Measurements from ENCODE around the gene CACTIN.
A peak's percentile ranks its signal among the peaks of the same experiment; 100 is the strongest.

Gene CACTIN

DNA sequence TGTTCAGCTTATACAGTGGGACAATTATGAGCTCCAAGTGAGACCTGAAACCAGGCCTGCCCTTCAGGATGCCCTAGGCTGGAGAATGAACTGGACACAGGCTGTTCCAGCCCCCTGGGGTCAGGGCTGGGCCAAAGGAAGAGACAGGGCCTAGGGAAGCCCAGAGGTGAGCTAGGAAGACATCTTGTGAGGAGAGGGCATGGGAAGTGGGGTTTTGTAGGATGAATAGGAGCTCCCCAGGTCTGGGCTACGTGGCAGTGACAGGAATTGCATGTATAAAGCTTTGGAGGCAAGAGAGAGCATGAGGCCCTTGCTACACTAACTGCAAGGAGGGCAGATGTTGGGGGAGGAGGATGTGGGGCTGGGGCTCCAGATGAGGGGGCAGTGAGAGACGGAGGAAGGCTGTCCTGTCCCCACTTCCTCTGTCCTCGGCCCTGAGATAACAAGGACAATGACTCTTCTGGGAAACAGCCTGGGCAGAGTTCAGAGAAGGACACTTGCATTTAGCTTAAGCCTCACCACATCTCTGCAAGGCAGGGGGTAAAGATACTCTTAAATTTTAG is 18.4 kb downstream of the CACTIN start:
- TF ChIP-seq, protein P1, sequence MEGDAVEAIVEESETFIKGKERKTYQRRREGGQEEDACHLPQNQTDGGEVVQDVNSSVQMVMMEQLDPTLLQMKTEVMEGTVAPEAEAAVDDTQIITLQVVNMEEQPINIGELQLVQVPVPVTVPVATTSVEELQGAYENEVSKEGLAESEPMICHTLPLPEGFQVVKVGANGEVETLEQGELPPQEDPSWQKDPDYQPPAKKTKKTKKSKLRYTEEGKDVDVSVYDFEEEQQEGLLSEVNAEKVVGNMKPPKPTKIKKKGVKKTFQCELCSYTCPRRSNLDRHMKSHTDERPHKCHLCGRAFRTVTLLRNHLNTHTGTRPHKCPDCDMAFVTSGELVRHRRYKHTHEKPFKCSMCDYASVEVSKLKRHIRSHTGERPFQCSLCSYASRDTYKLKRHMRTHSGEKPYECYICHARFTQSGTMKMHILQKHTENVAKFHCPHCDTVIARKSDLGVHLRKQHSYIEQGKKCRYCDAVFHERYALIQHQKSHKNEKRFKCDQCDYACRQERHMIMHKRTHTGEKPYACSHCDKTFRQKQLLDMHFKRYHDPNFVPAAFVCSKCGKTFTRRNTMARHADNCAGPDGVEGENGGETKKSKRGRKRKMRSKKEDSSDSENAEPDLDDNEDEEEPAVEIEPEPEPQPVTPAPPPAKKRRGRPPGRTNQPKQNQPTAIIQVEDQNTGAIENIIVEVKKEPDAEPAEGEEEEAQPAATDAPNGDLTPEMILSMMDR (IDR thresholded peaks at IDR 0.05; ENCODE audit: control insufficient read depth, extremely low read depth, insufficient read depth): no peak
- H3K4me3 ChIP-seq (ENCODE audit: low read depth, low read length): no peak overlapping the region
- DNase-seq (ENCODE audit: low read depth): no peak

DNA sequence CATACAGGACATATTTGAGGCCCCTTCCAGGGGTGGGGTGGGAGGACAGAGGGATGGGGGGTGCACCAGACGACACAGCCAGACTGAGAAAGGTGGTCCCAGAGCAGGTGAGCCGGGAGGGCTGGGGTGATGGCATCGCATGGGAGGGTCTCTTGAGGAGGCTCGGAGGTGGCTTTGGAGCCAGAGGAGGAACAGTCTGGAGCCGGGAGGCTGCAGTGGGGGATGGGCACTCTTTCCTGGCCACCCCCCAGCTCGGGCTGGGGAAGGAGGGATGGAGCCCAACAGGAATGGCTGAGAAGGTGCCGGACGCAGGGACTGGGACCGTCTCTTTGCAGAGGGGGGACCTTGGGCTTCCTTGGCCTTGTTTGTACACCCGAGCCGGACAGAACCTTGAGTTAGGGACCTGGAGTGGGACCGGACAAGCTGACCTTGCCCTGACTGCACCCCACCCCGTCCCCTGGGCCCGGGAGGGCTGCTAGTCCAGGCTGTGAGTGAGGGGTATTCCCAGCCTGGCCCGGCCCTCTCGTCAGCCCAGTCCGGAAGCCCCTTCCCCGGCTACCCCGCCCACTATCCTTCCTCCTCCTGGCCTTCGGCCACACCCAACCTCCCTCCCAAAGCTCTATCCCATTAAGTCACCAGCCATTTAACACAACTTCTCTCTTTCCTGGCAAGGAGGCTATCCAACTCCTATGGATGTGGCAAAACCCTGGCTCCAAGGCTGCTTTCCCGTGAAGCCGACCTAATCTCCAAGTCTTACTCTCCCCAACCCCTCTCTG is 19.1 kb downstream of the CACTIN start:
- TF ChIP-seq, protein P1 (IDR thresholded peaks at IDR 0.05; ENCODE audit: control insufficient read depth, extremely low read depth, insufficient read depth): no peak
- H3K4me3 ChIP-seq (ENCODE audit: low read depth, low read length): no peak overlapping the region
- DNase-seq (ENCODE audit: low read depth): no peak

- no peak for DNase-seq (ENCODE audit: low read depth)
- H3K4me3 ChIP-seq (ENCODE audit: low read depth, low read length): peak within 1 kb of the TSS; percentile 36
- TF ChIP-seq, protein P1 (IDR thresholded peaks at IDR 0.05; ENCODE audit: control insufficient read depth, extremely low read depth, insufficient read depth): no peak
These were observed 19.8 kb downstream of the CACTIN start, which contains the start of gene TBXA2R for GRCh38 chr19:3606690-3607289. TSS of gene TBXA2R (minus strand) at chr19:3606875. CDS start at chr19:3600634, 6,241 bp downstream.

- no peak for DNase-seq (ENCODE audit: low read depth)
- TF ChIP-seq, protein P1 (IDR thresholded peaks at IDR 0.05; ENCODE audit: control insufficient read depth, extremely low read depth, insufficient read depth): no peak
- peak overlapping the region; percentile 36 for H3K4me3 ChIP-seq (ENCODE audit: low read depth, low read length)
These were observed 20.4 kb downstream of the CACTIN start for GRCh38 chr19:3606174-3606689.

DNA sequence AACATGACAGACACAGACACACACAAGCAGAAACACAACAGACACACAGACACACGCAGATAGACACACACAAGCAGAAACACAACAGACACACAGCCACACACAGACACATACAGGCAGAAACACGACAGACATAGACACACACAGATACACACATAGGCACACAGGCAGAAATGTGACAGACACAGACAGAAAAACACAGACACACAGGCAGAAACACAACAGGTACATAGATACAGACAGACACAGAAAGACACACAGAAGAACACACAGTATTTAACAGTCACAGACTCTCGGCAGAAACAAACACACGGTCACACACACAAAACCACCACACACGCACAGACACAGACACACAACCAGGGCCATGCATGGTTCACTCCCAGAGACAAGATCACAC is 20.8 kb downstream of the CACTIN start:
- peak overlapping the region; percentile 36; the same call in 1 of the 2 replicates for H3K4me3 ChIP-seq (ENCODE audit: low read depth, low read length)

DNA sequence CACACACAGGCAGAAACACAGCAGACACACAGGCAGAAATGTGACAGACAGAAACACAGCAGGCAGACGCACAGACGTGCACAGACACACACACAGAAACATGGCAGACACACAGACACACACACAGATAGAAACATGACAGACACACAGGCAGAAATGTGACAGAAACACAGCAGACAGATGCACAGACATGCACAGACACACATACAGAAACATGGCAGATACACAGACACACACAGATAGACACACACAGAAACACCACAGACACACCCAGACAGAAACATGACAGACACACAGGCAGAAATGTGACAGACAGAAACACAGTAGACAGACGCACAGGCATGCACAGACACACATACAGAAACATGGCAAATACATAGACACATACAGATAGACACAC is 21.2 kb downstream of the CACTIN start:
- TF ChIP-seq, protein P1 (IDR thresholded peaks at IDR 0.05; ENCODE audit: control insufficient read depth, extremely low read depth, insufficient read depth): no peak
- no peak overlapping the region for H3K4me3 ChIP-seq (ENCODE audit: low read depth, low read length)
- no peak for DNase-seq (ENCODE audit: low read depth)

More for the DNA sequence above, 20.8 kb downstream of the CACTIN start:
- no peak for DNase-seq (ENCODE audit: low read depth)
- TF ChIP-seq, protein P1 (IDR thresholded peaks at IDR 0.05; ENCODE audit: control insufficient read depth, extremely low read depth, insufficient read depth): no peak
